Muscle layer of colon (tissue), 2 donors: ENCODE results near the gene HNRNPA2B1.
"Not testable (repeated sequence)": the region's sequence is repeated elsewhere in the genome, so short reads cannot be mapped to it uniquely, and the experiment has no call there.

ENCODE experiments used
- H3K27ac ChIP-seq: one replicate; pipeline ENCODE4 v1.7.0; 2013; ENCODE audit warnings: low read depth, mild to moderate bottlenecking, low read length, moderate library complexity
- H3K27me3 ChIP-seq, 2 donors: one replicate each; pipeline ENCODE4 v1.7.0; 2013; ENCODE audit warnings: low read length in 2 of 2, mild to moderate bottlenecking in 2 of 2; ENCODE audit not compliant: insufficient read depth in 2 of 2, control insufficient read depth in 1 of 2
- H3K36me3 ChIP-seq: one replicate; pipeline ENCODE4 v1.7.0; 2013; ENCODE audit warnings: mild to moderate bottlenecking, low read length; ENCODE audit not compliant: insufficient read depth
- H3K4me1 ChIP-seq: one replicate; pipeline ENCODE4 v1.7.0; 2013; ENCODE audit warnings: mild to moderate bottlenecking, low read length; ENCODE audit not compliant: insufficient read depth
- H3K4me3 ChIP-seq, 2 donors: one replicate each; pipeline ENCODE4 v1.7.0; 2013; ENCODE audit warnings: low read length in 2 of 2, low read depth in 1 of 2, mild to moderate bottlenecking in 1 of 2, moderate library complexity in 1 of 2
- H3K9ac ChIP-seq: one replicate; pipeline ENCODE4 v1.7.0; 2013; ENCODE audit warnings: low read length
- H3K9me3 ChIP-seq: one replicate; pipeline ENCODE4 v1.7.0; 2013; ENCODE audit warnings: mild to moderate bottlenecking, low read length
- donor health status: abdominal sarcoma.
- donor health status: Adenocarcinoma of cecum.

Gene HNRNPA2B1

DNA sequence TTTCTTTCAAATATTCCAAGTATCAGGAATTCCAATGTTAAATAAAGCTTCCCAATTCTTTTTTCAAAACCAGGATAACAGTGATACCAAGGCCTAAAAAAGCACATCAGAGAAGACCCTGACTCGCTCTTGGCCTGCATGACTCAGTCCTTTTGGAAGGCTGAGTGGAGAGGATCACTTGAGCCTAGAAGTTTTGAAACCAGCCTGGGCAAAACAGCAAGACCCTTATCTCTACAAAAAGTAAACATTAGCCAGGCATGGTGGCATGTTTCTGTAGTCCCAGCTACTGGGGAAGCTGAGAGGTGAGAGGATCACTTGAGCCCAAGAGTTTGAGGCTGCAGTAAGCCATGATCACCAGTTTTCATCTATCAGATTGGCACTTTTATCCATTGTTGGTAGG is 29.9 kb downstream of the HNRNPA2B1 start:
- Histone ChIP-seq H3K36me3 (no peaks in the 10 kb centered on the region), H3K4me3 (no peak overlapping the region), H3K27me3 (no peaks in the 10 kb centered on the region), H3K9me3 (no peaks in the 10 kb centered on the region), H3K27ac (no peak overlapping the region), H3K4me1 (no peaks in the 10 kb centered on the region), H3K9ac (no peak overlapping the region)

DNA sequence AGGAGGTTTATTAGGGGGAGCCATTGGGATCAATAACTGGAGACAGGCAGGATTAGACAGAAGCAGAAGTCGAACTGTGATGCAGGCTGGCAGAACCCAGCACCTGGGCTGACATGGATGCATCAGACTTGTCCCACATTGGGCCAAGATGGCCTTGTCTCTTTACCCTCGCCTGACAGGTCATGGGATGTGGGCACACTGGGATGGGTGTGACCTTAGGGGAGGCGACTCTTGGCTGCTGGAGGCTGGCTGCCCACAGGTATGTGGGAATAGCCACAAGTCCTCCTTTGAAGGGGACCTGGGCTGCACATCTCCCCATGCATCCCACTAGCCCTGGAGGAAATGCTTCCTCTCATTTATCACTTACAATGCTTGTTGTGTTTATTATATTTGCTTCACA is 31.3 kb downstream of the HNRNPA2B1 start:
- Histone ChIP-seq H3K36me3 (no peaks in the 10 kb centered on the region), H3K27me3 (no peaks in the 10 kb centered on the region)

DNA sequence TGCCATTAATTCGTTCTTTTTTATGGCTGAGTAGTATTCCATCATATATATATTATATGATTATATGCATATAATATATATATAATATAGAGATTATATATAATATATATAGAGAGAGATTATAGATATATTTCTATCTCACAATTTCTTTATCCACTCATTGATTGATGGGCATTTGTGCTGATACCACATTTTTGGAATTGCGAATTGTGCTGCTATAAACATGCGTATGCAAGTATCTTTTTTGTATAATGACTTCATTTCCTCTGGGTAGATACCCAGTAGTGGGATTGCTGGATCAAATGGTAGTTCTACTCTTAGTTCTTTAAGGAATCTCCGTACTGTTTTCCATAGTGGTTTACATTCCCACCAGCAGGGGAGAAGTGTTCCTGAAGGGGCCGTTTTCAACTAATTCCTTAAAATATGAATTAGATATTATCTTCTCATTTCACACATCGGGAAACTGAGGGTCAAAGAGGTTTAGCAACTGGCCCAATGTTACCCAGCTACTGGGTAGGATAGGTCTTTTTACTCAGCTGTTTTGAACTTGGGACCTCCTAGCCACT is 32.0 kb downstream of the HNRNPA2B1 start:
- H3K27me3 ChIP-seq: no peaks in the 10 kb centered on the region
- H3K4me1 ChIP-seq: no peaks in the 10 kb centered on the region

More for the DNA sequence above, 31.3 kb downstream of the HNRNPA2B1 start:
- Histone ChIP-seq H3K9ac (no peak overlapping the region), H3K27ac (no peak overlapping the region), H3K4me3 (no peak overlapping the region), H3K9me3 (no peaks in the 10 kb centered on the region), H3K4me1 (no peaks in the 10 kb centered on the region)

DNA sequence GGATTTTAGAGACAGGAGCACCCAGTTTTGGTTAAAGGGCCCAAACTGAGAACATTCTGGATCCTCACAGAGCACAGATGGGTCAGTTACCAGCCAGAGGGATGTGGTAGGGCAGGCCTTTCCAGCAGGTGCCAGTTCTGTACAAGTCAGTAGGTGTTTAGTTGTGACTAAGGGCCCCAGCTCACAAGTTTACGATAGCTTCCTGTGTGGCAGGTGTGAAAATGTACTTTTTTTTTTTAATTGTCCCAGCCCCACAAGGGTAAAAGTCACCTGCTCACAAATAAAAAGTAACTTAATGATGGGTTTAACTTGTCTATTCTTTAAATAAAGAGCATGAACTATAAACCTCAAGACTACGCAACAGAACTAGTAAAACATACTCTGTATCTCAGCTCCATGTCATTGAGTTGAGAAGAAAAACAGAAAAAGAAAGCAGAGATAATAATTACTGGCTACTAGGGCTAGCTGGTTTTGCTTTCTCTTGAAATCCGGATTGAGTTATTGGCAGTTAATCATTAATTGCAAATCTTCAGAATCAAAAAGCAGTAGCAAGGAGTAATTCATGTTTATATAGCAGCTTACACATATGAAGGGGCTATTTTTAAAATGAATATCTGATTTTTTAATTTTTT is 33.1 kb downstream of the HNRNPA2B1 start:
- H3K9ac ChIP-seq: no peak overlapping the region
- H3K36me3 ChIP-seq: no peaks in the 10 kb centered on the region
- H3K9me3 ChIP-seq: no peaks in the 10 kb centered on the region
- H3K4me3 ChIP-seq: no peak overlapping the region
- no peaks in the 10 kb centered on the region for H3K27me3 ChIP-seq
- no peak overlapping the region for H3K27ac ChIP-seq
- no peaks in the 10 kb centered on the region for H3K4me1 ChIP-seq

More for the DNA sequence above, 32.0 kb downstream of the HNRNPA2B1 start:
- Histone ChIP-seq H3K9ac (no peak overlapping the region), H3K36me3 (no peaks in the 10 kb centered on the region), H3K27ac (no peak overlapping the region), H3K9me3 (no peaks in the 10 kb centered on the region), H3K4me3 (no peak overlapping the region)

DNA sequence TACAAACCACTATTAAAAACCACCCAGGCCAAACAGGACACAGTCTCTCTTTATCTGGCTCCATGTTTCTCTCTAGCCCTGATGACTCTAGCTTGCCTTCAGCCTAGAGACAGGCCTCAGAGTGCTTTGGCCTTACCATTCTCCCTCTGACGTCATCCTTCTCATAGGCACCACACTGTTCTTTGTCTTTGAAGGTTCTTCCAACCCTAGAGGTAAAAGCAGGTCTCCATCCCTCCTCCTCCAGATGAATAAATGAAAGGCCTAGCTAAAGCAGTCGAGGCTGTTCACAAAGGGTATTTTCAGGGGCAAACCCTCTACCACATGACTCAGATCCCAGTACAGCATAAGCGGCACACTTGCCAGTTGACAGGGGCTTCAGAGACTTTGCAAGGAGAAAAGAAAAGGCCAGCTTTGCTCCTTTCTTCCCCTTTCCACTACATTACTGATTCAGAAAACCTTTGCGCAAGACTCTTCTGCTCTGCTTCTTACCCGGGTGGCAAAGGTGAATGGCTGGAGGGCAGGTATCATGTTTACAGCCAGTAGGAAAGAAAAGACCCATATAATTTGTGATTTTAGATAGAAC is 33.8 kb downstream of the HNRNPA2B1 start:
- Histone ChIP-seq H3K9ac (no peak overlapping the region), H3K4me1 (no peaks in the 10 kb centered on the region), H3K9me3 (no peaks in the 10 kb centered on the region), H3K4me3 (no peak overlapping the region), H3K27me3 (no peaks in the 10 kb centered on the region), H3K36me3 (no peaks in the 10 kb centered on the region), H3K27ac (no peak overlapping the region)

DNA sequence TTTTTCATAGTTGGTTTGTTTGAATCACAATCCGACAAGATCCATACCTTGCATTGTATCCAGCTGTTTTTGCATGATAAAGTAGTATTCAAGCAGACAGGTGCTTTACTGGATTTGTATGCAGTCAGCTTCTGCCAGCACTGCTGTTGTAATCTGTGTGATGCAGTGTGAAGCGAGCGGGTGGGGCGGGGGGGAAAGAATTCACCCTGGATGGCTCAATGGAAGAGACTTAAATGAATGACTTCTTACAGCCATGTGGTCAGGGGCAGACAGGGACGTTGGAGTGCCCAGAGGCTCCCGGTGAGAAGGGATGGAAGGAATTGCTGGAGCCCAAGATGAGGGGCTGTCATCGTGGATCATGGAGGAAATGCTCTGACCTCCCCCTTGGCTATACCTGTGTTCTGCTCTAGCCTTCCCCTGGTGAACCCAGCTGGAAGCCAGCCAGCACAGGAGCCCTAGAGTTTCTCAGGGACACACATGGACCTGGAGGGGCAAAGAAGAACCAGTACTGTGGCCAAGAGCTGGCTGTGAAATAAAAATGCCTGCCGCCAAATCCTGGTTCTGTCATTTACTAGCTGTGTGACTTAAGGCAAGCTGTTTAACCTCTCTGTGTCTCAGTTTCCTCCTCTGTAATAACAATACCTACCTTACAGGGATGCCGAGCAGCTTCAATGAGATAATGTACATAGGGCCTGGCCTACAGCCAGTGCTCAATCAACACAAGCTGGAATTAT is 34.4 kb downstream of the HNRNPA2B1 start:
- Histone ChIP-seq H3K27me3 (no peaks in the 10 kb centered on the region), H3K36me3 (no peaks in the 10 kb centered on the region), H3K27ac (no peak overlapping the region), H3K9me3 (no peaks in the 10 kb centered on the region), H3K4me1 (no peaks in the 10 kb centered on the region), H3K4me3 (no peak overlapping the region), H3K9ac (no peak overlapping the region)

DNA sequence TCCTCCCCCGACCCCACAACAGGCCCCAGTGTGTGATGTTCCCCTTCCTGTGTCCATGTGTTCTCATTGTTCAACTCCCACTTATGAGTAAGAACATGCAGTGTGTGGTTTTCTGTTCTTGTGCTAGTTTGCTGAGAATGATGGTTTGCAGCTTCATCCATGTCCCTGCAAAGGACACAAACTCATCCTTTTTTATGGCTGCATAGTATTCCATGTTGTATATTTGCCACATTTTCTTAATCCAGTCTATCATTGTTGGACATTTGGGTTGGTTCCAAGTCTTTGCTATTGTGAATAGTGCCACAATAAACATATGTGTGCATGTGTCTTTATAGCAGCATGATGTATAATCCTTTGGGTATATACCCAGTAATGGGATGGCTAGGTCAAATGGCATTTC is 36.7 kb downstream of the HNRNPA2B1 start:
- H3K9ac ChIP-seq: not testable (repeated sequence)

DNA sequence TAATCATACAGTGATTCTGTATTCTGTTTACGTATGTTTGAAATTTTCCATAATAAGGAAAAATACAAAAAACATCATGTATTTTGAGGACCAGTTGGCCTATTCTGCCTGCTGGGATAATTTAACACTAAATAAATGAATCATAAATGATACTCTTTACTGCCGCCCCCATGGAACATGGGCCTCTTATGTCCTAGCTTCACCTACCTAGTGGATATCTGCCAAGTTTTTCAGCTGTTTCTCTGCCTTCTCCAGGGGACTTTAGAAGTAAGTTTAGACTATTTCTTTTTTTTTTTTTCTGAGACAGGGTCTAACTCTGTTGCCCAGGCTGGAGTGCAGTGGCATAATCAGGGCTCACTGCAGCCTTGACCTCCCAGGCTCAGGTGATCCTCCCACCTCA is 38.1 kb downstream of the HNRNPA2B1 start:
- H3K9me3 ChIP-seq: no peaks in the 10 kb centered on the region
- no peak overlapping the region for H3K9ac ChIP-seq
- H3K4me1 ChIP-seq: no peaks in the 10 kb centered on the region
- H3K27me3 ChIP-seq: no peaks in the 10 kb centered on the region
- no peak overlapping the region for H3K27ac ChIP-seq
- no peaks in the 10 kb centered on the region for H3K36me3 ChIP-seq
- H3K4me3 ChIP-seq: no peak overlapping the region

More for the DNA sequence above, 36.7 kb downstream of the HNRNPA2B1 start:
- H3K4me3 ChIP-seq, H3K36me3 ChIP-seq, H3K27ac ChIP-seq, H3K9me3 ChIP-seq, H3K27me3 ChIP-seq, H3K4me1 ChIP-seq: not testable (repeated sequence)

DNA sequence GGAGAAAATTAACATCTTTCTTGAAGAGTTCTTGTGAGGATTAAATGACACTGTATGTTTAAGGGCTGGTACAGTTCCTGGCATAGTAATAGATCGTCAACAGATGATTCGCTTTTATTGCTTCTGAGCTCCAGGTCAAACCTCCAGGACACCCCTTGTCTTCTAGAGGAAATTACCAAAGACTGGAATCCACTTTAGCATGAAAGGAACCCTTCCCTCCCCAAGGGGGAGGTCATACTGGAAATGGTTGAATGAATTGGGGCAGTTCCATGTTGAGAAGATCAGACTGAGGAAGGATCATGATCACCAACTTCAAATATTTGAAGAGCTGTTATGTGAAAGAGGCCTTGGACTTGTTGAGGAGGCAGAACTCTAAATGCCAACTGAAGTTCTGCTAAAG is 39.6 kb downstream of the HNRNPA2B1 start:
- Histone ChIP-seq H3K27me3 (no peaks in the 10 kb centered on the region), H3K9me3 (no peaks in the 10 kb centered on the region), H3K27ac (no peak overlapping the region), H3K9ac (no peak overlapping the region), H3K36me3 (no peaks in the 10 kb centered on the region), H3K4me1 (no peaks in the 10 kb centered on the region), H3K4me3 (no peak overlapping the region)

DNA sequence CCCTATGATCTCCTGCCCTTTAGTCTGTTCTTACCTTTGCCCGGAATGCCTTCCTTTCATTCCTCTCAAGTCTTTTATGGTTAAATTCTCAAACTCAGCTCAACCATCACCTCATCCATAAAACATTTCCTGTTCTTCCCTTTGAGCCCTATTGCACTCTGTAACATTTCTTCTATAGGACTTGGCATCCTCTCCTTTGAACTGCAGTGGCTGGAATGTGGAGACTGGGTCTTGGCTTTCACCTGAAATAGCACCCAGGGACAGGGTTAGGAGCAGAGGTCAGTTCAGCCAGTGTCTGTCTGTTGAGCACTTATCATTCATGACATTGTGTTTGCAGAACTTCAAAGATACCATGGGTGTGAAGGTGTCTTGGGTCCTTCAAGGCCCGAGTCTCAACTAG is 41.3 kb downstream of the HNRNPA2B1 start:
- Histone ChIP-seq H3K27me3 (peaks cover 2 to 5% of the 10 kb centered on the region in 2 donors), H3K4me1 (no peaks in the 10 kb centered on the region), H3K36me3 (no peaks in the 10 kb centered on the region), H3K9me3 (no peaks in the 10 kb centered on the region), H3K9ac (no peak overlapping the region), H3K4me3 (no peak overlapping the region), H3K27ac (no peak overlapping the region)

DNA sequence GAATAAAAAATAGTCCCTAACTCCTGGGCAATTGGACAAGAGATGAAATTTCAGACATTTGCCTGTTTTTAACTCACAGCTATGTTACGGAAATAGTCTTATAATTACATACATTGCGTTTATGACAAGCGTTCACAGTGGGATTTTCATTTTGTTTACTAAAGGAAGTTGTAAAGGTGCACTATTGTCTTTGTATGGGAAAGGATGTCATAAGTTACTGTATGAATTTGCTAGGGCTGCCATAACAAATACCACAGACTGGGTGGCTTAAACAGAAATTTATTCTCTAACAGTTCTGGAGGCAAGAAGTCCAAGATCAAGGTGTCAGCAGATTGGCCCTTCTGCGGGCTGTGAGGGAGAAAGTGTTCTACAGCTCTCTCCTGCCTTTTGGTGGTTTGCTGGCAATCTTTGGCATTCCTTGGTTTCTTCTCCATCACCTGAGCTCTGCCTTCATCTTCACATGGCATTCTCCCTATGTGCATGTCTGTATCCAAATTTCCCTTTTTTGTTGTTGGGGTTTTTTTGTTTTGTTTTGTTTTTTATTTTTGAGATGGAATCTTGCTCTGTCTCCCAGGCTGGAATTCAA is 42.9 kb downstream of the HNRNPA2B1 start:
- no peak overlapping the region for H3K27ac ChIP-seq
- no peak overlapping the region for H3K4me3 ChIP-seq
- no peak overlapping the region for H3K9ac ChIP-seq
- no peaks in the 10 kb centered on the region for H3K9me3 ChIP-seq
- peaks cover 16 to 21% of the 10 kb centered on the region in 2 donors for H3K27me3 ChIP-seq
- no peaks in the 10 kb centered on the region for H3K4me1 ChIP-seq
- no peaks in the 10 kb centered on the region for H3K36me3 ChIP-seq
